Fibroblast of the aortic adventitia (primary cell): ENCODE data around the gene FAM89B. TPM values are rescaled to one million over a fixed set of nuclear protein-coding genes. Genes with fewer than 3 reads are reported as not detected.
"Not testable (repeated sequence)": the region's sequence is repeated elsewhere in the genome, so short reads cannot be mapped to it uniquely, and the experiment has no call there.

Experiments
- DNase-seq: peaks from one replicate; pipeline ENCODE4 v3.0.0-alpha.2; 2010; ENCODE audit warnings: low read depth
- H3K4me3 ChIP-seq: 2 replicates; pipeline ENCODE4 v1.5.1; 2011; ENCODE audit warnings: low read depth, mild to moderate bottlenecking, control low read depth, low read length, moderate library complexity
- total RNA-seq: library from RNA; depleted of rRNA; stranded (reverse); fragments of >200 nt; gene quantifications from 2 replicates; pipeline ENCODE4 v1.2.3, GENCODE V29; 2012; ENCODE audit warnings: low replicate concordance
- TF ChIP-seq, protein P1 (sequence below): IDR thresholded peaks from 2 replicates; pipeline ENCODE4 v1.5.1; 2011; ENCODE audit warnings: mild to moderate bottlenecking, low read length, control low read depth, inconsistent platforms; ENCODE audit not compliant: insufficient read depth

The FAM89B gene
- total RNA-seq, 1 donor, result 21.6 TPM

DNA sequence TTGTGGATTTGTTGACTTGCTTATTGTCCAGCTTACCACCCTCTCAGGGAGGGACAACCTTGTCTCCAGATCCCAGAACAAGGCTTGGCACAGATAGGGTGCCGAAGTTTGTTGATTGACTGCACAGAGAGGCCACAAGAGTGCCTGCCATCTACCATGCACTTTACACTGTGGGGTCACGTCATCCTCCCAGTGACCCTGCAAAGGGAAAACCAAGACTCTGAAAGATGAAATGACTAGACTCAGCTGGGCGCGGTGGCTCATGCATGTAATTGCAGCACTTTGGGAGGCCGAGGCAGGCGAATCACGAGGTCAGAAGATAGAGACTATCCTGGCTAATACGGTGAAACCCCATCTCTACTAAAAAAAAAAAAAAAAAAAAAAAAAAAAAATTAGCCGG, 9.6 kb upstream of the FAM89B start:
- no peak overlapping the region for H3K4me3 ChIP-seq
- DNase-seq, result no peak
- TF ChIP-seq, protein P1, sequence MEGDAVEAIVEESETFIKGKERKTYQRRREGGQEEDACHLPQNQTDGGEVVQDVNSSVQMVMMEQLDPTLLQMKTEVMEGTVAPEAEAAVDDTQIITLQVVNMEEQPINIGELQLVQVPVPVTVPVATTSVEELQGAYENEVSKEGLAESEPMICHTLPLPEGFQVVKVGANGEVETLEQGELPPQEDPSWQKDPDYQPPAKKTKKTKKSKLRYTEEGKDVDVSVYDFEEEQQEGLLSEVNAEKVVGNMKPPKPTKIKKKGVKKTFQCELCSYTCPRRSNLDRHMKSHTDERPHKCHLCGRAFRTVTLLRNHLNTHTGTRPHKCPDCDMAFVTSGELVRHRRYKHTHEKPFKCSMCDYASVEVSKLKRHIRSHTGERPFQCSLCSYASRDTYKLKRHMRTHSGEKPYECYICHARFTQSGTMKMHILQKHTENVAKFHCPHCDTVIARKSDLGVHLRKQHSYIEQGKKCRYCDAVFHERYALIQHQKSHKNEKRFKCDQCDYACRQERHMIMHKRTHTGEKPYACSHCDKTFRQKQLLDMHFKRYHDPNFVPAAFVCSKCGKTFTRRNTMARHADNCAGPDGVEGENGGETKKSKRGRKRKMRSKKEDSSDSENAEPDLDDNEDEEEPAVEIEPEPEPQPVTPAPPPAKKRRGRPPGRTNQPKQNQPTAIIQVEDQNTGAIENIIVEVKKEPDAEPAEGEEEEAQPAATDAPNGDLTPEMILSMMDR, result no peak

- no peak for DNase-seq
- no peak overlapping the region for H3K4me3 ChIP-seq
- TF ChIP-seq, protein P1, result no peak
Observed at GRCh38 chr11:65563601-65564000, 8.7 kb upstream of the FAM89B start.

DNA sequence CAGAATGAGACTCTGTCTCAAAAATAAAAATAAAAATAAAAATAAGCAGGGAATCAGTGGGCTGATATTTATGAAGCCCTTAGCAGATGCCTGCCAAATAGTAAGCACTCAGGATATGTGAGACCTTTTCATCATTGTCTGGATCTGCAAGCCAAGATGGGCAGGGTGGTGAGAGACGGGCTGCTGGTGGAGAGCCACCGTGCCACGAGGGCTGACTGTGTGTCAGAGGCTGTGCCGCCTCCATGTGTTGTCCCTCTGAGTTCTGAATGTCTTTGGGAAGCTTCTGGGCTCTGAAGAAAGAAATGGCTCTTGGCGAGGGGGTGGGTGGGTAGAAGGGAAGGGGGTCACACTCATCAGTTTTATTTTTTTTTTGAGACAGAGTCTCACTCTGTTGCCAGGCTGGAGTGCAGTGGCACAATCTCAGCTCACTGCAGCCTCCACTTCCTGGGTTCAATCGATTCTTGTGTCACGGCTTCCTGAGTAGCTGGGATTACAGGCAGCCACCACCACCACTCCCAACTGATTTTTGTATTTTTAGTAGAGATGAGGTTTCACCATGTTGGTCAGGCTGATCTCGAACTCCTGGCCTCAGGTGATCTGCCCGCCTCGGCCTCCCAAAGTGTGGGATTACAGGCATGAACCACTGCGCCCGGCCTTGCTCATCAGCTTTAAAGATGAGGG, 7.3 kb upstream of the FAM89B start:
- not testable (repeated sequence) for DNase-seq, H3K4me3 ChIP-seq

- no peak overlapping the region for H3K4me3 ChIP-seq
- DNase-seq, result peak; percentile 41
- TF ChIP-seq, protein P1, result no peak
Observed at GRCh38 chr11:65565624-65566453, 6.5 kb upstream of the FAM89B start.

DNA sequence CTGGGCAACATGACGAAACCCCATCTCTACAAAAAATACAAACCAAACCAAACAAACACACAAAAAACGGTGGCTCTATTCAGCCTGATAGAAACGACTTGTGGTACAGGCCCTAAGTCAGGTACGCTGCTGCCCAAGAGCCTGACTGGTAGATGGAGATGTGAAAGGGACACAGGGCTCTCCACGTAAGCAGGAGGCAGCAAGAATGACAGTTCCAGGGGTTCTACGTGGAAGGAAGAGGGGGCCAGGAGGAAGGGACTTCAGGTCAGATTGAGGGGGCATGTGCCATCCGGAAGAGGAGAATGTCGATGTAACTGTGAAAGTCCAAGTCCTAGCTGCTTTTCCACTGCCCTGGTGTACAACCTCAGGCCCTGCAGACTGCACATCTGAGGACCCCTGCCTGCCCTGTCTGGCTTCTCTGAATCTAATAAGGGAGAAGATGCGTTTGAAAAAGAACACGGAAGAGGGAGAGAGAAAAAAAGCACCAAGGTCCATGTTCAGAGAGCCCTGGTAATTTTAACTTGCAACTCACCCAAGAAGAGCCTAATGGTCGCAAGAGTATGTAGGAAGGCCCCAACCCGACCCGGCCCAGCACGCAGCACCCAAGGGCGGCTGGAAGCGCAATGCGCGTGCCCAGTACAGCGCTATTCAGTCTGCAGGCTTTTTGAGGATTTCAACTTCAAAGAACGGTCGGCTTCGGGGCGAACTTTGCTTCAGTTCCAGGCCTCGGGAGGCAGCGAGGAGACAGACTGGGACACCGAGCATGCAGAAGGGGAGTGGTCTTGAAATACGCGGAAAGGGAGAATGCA, 3.0 kb upstream of the FAM89B start:
- no peak for DNase-seq
- TF ChIP-seq, protein P1, result no peak

DNA sequence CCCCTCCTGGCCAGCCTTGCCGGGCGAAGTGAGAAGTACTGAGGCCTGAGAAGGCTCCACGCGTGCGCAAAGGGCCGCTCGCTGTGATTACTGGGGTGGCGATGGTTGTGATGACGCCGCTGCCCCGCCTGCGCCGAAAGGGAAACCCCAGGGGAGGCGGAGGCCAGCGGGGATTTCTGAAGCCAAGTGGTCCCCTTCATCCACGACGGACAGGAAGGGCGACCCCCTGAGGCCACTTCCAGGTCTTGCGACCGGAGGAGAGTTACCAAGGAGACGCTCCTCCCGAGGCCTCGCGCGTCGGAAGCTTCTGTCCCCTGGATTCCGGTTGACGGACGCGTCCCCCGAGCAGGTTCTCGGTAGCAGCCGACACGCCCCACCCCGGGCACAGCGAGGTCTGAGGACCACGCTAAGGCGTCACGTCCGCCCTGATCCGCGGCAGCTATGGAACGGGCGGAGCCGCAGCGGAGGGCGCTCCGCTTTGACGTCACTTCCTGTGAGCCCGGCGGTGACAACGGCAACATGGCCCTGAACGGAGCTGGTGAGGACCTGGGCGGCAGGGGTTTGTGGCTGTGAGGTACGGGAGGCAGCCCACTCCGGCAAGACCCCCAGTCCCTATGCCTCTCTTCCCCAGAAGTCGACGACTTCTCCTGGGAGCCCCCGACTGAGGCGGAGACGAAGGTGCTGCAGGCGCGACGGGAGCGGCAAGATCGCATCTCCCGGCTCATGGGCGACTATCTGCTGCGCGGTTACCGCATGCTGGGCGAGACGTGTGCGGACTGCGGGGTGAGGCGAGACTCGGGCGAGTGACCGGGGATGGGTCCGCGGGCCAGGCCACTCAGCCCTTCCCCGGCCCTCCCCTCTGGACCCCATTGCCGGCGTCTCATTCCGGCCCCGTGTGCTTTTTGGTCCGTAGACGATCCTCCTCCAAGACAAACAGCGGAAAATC, 2.1 kb upstream of the FAM89B start, which contains the start of gene ZNRD2:
ZNRD2 (plus strand) TSS at position 505 of the 946 bp plus-strand sequence; CDS start at position 520, 15 bp downstream.
- H3K4me3 ChIP-seq, result peak within 1 kb of the TSS; percentile 93
- peak; percentile 98 for DNase-seq
- TF ChIP-seq, protein P1, result peak; percentile 34

More for the DNA sequence above, 3.0 kb upstream of the FAM89B start:
- H3K4me3 ChIP-seq, result peak overlapping the region; percentile 93
